CD4-positive, alpha-beta T cell treated with Interleukin-1 beta for 1 hour (primary cell): Measurements from ENCODE around the gene RPL9.
A peak's percentile ranks its signal among the peaks of the same experiment; 100 is the strongest.
"Not testable (repeated sequence)": the region's sequence is repeated elsewhere in the genome, so short reads cannot be mapped to it uniquely, and the experiment has no call there.

Experiments
- DNase-seq, 2 donors: peaks; one replicate each; pipeline ENCODE4 v3.0.0-alpha.2; 2020 to 2022

The RPL9 gene

DNA sequence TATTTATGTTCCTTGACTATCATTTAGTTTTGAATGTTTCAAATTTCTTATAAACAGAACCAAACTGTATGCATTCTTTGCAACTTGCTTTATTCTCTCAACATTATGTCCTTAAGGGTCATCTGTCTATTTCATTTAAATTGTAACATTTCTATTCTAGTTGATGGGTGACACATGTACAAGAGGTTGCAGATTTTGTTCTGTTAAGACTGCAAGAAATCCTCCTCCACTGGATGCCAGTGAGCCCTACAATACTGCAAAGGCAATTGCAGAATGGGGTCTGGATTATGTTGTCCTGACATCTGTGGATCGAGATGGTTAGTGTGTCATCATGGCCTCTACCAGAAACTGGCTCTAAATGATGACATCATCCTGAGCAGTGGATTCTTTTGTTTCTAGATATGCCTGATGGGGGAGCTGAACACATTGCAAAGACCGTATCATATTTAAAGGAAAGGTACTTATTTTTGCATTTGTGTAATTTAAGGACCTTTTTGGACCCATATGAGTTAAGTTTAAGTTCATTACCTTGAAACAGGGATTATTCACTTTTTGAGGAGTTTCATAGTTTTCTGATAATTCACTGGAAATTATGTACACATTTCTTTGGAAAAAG is 6.3 kb upstream of the RPL9 start:
- DNase-seq, result no peak

DNA sequence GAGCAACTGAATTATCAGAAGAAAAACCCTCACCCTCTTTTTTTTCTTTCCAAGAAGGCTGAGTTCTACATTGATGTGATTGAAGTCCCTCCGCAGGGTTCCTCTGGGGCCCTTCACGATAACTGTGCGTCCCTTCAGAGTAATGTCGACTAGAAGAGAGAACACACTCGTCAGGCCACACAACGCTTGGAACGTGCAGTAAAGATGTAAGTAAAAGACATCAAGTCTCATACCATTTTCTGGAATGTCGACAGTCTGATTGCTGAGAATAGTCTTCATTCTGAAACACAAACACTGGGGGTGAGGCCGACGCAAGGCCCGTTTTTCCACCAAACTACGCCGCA is 589 bp downstream of the RPL9 start:
- DNase-seq, result not testable (repeated sequence)

DNA sequence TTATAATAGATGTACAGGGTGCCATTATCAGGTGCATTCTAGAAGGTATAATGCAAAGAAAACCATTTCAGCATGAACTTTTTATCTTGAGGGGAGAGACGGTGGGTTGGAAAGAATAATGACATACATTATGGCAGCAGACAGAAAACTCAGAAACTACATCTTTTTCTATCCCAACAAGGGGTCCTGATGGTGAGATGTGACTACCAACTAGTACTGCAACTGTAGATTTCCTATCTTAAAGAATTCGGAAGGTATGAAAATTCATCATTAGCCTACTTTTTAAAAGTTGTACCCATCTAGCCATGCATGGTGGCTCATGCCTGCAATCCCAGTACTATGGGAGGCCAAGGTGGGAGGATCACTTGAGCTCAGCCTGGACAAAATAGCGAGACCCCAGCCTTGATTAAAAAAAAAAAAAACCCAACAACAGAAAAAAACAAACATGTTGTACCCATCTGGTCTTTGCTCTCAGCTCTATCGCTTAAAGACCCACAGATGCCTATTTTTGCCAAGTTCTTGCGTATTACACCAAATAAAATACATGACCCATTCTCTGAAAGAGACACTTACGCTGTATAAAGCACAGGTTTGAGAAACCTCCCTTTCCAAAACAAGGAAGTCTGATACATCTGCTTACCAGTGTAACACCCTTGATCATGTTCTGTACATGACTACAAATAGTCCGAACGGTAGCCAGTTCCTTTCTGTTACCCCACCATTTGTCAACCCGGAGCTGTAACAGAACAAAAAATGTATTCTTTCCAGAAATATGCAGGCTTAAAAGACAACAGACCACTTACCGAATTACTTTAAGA is 1.6 kb downstream of the RPL9 start:
- DNase-seq, result no peak

DNA sequence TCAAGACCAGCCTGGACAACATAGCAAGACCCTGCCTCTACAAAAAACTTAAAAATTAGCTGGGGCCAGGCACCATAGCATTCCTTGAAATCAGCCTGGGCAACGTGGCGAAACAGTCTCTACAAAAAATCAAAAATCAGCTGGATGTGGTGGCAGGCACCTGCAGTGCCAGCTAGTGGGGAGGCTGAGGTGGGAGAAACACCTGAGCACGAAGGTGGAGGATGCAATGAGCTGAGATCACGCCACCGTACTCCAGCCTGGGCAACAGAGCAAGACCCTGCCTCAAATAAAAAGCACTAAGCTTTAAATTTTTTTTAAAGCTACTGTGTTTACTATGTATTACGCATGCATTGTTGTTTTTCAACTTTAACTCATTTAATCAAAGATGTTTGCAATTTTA is 3.2 kb downstream of the RPL9 start:
- DNase-seq, result no peak

DNA sequence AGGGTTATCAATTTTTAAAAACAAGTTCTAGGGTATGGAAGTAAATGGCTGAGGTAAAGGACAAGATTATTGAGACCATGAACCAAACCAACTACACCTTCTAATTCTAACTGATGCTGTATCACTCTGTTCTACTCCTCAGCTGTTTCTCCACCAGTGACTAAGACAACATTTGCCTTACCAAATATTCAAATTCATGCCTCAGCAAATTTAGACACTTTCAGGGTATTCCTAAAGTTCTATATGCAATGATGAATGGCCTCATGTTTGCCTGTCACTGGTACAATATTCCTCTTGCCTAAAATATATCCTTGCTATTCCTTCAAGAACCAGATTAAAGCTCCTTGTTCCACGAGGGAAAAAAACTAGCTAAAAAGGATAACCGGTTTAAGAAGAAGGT is 5.0 kb downstream of the RPL9 start:
- no peak for DNase-seq

DNA sequence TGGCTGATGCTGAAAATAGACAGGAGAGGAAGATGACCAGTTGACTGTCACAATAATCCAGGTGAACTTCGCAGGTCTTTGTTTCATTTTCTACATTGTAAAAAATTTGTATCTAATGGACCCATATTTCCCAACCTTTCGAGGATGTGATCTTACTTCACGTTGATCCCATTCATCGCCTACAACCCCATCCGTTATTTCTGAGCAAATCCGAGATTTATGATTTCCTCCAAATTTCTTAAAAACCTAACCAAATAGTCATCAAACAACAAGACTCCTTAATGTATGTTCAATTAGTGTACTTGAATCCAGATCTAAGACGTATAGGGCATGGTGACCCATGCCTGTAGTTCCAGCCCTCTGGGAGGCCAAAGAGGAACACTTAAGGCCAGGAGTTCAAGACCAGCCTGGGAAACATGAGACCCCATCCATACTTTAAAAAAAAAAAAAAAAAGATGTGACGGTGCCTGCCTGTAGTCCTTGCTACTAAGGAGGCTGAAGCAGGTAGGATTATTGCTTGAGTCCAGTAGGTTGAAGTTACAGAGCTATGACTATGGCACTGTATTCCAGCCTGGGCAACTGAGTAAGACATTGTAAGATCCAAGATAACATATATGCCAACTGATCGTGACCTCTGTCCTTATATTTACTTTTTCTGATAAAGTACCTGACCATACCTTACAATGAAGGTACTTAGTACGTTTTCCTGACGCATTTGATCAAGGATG is 5.7 kb downstream of the RPL9 start:
- DNase-seq, result no peak

DNA sequence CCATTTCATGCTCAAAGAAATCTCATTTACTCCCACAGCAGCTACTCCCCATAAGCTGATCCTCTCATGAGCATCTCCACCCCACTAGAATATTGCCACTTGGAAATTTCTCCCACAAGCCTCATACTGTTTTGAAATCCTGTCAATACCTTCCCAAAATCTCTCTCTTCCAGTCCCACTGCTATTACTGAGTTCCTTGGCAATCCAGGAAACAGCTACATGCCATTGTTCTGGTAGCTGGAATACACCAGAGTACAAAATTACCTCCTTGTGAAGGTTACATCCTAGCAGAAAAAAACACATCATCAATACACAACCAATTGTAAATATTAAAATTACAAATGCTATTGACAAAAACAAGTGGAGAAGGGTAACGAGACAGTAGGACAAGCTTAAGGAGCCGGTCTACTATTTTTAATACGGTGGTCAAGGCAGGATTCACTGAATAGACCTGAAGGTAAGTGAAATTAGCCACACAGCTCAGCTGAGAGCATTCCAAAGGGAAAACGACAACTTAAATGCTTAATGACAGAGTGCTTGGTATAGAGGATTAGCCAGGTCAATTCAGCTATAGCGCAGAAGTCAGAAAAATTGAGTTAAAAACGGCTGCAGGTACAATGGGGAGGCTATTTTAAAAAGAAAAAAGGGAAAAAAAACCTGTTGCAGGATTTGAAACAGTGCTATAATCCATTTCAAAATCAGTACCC is 6.4 kb downstream of the RPL9 start:
- no peak for DNase-seq

DNA sequence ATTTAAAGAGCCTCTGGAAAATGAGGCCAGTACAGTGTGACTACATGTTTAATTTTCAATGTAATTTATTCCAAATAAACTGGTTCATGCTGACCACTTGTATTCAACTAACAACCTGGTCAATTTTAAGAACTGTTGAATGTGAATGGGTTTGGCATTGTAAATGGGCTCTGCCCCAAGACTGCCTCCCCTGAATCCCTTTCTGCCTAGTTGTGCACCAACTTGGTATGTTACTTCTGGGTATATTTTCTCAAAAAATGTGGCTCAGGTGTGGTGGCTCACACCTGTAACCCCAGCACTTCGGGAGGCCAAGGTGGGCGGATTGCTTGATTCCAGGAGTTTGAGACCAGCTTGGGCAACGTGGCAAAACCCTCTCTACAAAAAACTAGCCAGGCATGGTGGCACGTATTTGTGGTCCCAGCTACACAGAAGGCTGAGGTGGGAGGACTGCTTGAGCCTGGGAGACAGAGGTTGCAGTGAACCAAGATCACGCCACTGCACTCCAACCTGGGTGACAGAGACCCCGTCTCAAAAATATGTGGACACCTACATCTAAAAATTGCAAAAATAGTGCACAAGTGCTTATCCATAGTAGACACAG is 7.2 kb downstream of the RPL9 start:
- DNase-seq, result no peak

DNA sequence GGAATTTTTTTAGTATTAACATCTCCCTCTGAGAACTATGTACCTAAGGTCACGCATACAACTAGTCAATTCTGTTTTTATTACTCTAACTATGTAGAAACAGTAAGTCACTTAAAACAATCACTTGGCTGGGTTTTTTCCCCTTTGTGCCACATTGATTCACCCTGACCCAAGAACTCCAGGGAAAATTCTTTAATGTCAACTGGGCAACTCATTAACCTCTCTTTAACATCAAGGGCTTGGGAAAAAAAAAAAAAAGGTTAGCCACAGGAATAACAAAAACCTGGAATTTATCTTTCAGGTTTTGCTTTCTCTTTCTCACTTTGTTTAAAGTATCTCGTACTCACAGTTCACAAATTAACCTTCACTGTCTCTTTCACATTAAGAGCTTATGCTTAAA is 8.1 kb downstream of the RPL9 start:
- DNase-seq, result no peak

DNA sequence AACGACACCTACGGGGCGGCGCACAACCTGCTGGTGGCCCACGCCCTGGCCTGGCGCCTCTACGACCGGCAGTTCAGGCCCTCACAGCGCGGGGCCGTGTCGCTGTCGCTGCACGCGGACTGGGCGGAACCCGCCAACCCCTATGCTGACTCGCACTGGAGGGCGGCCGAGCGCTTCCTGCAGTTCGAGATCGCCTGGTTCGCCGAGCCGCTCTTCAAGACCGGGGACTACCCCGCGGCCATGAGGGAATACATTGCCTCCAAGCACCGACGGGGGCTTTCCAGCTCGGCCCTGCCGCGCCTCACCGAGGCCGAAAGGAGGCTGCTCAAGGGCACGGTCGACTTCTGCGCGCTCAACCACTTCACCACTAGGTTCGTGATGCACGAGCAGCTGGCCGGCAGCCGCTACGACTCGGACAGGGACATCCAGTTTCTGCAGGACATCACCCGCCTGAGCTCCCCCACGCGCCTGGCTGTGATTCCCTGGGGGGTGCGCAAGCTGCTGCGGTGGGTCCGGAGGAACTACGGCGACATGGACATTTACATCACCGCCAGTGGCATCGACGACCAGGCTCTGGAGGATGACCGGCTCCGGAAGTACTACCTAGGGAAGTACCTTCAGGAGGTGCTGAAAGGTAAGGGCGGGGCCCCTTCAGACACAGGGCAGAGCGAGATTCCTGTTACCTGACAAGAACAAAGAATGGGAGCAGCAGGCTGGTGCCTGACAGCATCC is 11.7 kb downstream of the RPL9 start:
- peak; percentile 58 to 84 for DNase-seq

DNA sequence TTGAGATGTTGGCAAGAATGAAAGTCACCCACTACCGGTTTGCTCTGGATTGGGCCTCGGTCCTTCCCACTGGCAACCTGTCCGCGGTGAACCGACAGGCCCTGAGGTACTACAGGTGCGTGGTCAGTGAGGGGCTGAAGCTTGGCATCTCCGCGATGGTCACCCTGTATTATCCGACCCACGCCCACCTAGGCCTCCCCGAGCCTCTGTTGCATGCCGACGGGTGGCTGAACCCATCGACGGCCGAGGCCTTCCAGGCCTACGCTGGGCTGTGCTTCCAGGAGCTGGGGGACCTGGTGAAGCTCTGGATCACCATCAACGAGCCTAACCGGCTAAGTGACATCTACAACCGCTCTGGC is 12.3 kb downstream of the RPL9 start:
- no peak for DNase-seq

DNA sequence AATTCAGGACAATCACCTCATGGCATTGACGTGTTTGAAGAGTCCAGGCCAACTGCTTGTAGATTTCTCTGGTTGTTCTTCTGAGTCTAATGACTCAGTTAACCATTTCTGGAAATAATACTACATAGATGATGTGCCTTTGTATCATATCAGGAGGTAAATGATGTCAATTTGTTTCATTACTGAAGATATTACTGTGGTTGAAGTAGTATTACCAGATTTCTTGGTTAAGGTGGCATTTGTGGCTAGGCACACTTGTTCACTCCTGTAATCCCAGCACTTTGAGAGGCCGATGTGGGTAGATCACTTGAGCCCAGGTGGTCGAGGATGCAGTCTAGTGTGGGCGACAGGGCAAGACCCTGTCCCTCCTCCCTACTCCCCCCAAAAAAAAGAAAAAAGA is 15.7 kb downstream of the RPL9 start:
- DNase-seq, result no peak

DNA sequence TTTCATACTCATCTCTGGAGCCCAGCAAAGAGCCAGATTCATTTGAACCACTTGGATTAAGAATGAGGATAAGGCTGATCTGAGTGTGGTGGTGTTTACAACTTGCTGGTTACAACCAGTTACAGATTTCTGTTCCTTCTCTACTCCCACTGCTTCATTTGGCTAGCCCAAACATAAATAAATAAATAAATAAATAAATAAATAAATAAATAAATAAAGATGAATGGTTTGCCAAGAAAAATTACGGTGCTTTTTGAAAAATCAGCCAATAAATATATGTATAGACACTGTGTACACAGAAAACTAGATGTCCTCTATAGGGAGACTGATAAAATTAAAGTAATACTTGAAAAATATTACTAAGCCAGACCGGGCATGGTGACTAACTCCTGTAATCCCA is 17.1 kb downstream of the RPL9 start:
- DNase-seq, result no peak

DNA sequence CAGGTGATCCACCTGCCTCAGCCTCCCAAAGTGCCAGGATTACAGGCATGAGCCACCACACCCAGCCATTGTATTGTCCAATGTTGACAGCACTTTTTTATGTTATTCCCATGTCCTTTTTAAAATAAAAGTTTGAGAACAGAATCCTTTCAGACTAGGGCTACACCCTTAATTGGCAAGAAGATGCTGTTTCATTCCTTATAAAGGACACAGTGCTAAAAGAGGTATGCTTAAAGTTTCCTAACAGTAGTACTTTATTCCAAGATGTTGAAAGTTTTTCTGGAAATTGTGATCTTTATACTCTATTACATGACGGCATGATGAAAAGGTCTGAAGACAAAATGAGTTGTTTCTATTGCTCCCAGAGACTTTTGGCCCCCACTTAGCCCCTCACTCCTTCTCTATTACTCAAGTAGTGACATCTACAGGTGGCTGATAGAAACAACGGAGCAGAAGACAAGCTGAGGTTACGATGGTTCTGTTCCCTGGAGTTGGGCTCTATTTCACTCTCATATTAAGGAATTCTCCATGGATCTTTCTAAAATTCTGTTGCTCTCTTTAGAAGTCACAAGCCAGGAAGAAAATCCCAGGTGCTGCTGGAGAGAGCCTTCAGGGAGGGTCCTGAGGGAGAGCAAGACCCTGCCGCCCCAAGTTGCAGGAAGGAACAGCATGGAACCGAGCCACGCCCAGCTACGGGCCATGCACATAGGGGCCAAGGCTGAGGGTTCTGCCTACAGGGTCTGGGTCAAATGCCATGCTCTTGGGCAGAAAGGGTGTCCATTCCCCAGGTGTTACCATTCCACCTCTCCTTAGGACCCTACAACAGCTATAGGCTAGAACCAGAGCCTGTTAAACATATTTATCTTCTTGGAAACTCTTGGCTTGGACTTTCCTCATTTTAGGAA is 22.8 kb downstream of the RPL9 start:
- no peak for DNase-seq

DNA sequence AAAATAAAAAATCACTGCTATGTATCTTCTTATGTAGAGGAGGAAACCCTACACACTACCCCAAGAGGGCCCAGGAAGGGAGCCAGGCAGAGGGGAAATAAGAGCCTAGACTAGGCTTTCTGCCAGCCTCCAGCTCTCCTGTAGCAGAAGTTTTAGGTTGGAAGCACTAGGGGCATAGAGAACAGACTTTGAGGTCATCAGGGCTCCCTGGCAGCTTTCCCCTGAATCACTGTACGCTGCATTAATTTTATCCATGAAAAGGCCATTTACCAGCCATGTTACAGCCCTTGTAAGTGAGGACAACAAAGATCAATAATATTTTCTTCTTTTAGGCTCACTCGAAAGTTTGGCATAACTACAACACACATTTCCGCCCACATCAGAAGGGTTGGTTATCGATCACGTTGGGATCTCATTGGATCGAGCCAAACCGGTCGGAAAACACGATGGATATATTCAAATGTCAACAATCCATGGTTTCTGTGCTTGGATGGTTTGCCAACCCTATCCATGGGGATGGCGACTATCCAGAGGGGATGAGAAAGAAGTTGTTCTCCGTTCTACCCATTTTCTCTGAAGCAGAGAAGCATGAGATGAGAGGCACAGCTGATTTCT is 24.7 kb downstream of the RPL9 start:
- no peak for DNase-seq

DNA sequence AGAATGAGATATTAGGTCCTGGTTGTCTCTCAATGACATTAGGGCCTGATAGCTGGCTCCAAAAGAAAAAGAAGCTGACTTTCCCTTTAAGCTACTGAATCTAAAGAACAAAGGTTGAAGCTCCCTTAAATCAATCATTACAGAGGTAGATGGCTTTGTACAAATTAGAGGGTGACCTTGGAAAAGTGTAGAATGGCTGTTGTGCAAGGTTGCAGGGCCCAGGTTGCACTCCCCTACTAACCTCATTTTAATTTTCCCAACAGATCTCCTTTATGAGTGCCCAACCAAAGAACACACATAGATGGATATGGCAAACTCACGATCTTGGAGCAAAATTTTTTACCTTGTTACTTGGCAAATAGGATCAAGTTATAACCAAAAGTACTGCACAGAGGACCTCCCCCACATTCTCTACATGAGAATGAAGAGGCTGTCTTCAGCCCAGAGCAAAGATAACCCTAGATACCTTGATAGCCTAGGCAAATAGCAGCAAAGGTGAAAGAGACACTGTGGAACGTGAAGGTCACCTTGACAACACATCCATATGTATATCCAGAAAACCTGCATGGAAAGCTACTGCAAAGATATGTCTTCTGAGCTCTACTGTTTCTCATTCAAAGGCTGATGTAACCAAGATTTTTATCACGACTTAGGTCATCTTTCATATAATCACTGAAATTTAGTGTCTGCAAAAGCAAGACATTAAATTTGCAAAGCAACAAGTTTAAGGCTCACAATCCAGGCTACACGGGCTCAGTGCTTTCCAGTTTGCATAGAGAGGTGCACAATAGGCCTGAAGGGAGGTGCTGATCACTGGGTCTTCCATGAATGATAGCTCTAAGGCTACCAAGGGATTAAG is 29.0 kb downstream of the RPL9 start:
- DNase-seq, result no peak

DNA sequence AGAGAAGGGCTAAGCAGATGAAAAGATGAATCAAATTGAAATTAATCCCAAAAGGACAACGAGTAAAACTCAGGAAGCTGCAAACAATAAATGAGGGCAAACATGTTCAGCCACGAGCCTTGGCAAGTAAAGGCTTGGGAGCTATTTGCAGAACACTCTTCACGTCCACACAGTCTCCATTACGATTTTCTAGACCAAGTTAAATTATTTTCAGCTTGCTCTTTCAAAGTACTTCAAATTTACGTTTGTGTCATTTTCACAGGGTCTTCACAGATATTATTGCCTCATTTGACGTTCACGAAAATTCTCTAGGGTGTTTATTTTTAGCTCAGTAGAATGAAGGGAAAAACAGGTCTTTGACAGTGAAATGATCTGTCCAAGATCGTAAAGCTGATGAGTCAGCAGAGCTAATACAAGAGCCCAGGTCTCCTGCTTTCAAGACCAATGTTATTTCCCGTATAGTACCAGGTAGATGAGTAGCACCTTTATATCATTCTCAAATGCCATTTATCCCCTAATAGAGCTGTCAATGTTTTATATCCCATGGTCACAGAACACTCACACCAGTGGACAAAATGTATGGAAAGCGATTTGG is 31.1 kb downstream of the RPL9 start:
- DNase-seq, result no peak

DNA sequence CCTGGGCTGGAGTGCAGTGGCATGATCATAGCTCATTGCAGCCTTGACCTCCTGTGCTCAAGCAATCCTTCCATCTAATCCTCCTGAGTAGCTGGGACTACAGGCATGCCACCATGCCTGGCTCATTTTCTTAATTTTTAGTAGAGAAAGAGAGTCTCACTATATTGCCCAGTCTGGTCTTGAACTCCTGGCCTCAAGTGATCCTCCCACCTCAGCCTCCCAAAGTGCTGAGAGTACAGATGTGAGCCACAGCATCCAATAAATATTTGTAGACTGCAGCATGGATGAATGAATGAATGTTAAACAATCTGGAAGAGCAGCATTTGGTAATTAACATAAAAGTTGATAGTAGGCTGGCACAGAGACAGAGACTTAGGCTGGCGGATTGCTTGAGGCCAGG is 32.0 kb downstream of the RPL9 start:
- no peak for DNase-seq

DNA sequence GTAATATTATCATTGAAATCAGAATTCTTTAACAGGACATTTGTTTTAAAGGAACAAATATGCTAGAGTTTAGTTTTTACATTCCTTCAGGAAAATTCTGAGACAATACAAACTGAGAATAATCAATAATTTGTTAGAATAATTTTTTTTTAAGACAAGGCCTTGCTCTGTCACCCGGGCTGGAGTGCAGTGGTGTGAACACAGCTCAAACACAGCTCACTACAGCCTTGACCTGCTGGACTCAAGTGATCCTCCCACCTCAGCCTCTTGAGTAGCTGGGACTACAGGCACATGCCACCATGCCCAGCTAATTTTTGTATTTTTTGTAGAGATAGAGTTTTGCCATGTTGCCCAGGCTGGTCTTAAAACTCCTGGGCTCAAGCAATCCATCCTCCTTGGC is 33.4 kb downstream of the RPL9 start:
- not testable (repeated sequence) for DNase-seq

DNA sequence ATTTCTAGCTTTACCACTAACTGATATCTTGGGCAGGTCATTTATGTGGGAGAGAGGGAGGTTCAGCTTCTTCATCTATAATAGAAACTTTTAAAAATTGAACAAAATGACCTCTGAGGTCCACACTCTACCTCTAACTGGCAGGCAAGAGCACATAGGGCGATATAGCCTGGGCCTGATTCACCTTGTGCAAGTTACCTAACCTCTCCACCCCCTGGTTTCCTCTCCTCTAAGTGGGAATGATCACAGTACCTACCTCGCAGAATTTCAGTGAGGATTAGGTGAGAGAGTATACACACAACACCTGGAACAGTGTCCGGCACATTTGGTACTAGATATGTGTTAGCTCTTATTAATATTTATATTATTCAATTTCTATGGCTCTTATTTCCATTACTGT is 36.5 kb downstream of the RPL9 start:
- DNase-seq, result no peak
